GM19239 (cell line): Measurements from ENCODE around the gene ZNF805.
"Not testable (repeated sequence)": the region's sequence is repeated elsewhere in the genome, so short reads cannot be mapped to it uniquely, and the experiment has no call there.

Experiments used
- DNase-seq: peaks from one replicate; pipeline ENCODE4 v3.0.0; 2011; ENCODE audit warnings: low spot score; ENCODE audit not compliant: insufficient read length
- FAIRE-seq: peaks from 2 replicates; lab custom pipeline; 2011; peaks lifted over from hg19 to GRCh38; lab: Jason Lieb, UNC

The ZNF805 gene

GRCh38 chr19:57263244-57263741 lies 22.9 kb downstream of the ZNF805 start:
- DNase-seq (no peak), FAIRE-seq (no peak)

- FAIRE-seq (no peak), DNase-seq (no peak)
Measured at GRCh38 chr19:57267291-57267690, 26.9 kb downstream of the ZNF805 start.

GRCh38 chr19:57269515-57270250 lies 29.3 kb downstream of the ZNF805 start:
- FAIRE-seq (peak; percentile 82), DNase-seq (no peak)

- DNase-seq (no peak), FAIRE-seq (no peak)
Measured at GRCh38 chr19:57271280-57271679, 30.8 kb downstream of the ZNF805 start.

GRCh38 chr19:57273014-57273413 lies 32.6 kb downstream of the ZNF805 start:
- DNase-seq, result no peak
- peak; percentile 53 for FAIRE-seq

GRCh38 chr19:57276430-57276829 lies 36.0 kb downstream of the ZNF805 start:
- no peak for FAIRE-seq

GRCh38 chr19:57278481-57278880 lies 38.0 kb downstream of the ZNF805 start:
- not testable (repeated sequence) for FAIRE-seq

More at GRCh38 chr19:57276430-57276829, 36.0 kb downstream of the ZNF805 start:
- no peak for DNase-seq

GRCh38 chr19:57279418-57280164 lies 39.2 kb downstream of the ZNF805 start:
- FAIRE-seq, result no peak
- DNase-seq, result peak; percentile 56

More at GRCh38 chr19:57278481-57278880, 38.0 kb downstream of the ZNF805 start:
- not testable (repeated sequence) for DNase-seq

- peak; percentile 95 for FAIRE-seq
- DNase-seq, result peak; percentile 75
Measured at GRCh38 chr19:57280165-57280961, 39.9 kb downstream of the ZNF805 start, which contains the start of gene ZNF460. Gene ZNF460, plus strand, starts transcription at chr19:57280485. Its CDS starts 322 bp downstream, at chr19:57280807.

GRCh38 chr19:57280962-57281400 lies 40.5 kb downstream of the ZNF805 start:
- FAIRE-seq (peak; percentile 61), DNase-seq (no peak)

GRCh38 chr19:57282011-57282643 lies 41.7 kb downstream of the ZNF805 start:
- DNase-seq (no peak), FAIRE-seq (no peak)

GRCh38 chr19:57288373-57288772 lies 47.9 kb downstream of the ZNF805 start:
- no peak for DNase-seq
- FAIRE-seq, result no peak

GRCh38 chr19:57290970-57291369 lies 50.5 kb downstream of the ZNF805 start:
- FAIRE-seq (no peak), DNase-seq (no peak)

GRCh38 chr19:57292547-57292946 lies 52.1 kb downstream of the ZNF805 start:
- DNase-seq (no peak), FAIRE-seq (no peak)

- DNase-seq, result no peak
- no peak for FAIRE-seq
Measured at GRCh38 chr19:57293719-57294118, 53.3 kb downstream of the ZNF805 start.

- FAIRE-seq (no peak), DNase-seq (no peak)
Measured at GRCh38 chr19:57302020-57302465, 61.6 kb downstream of the ZNF805 start.

GRCh38 chr19:57302727-57303401 lies 62.4 kb downstream of the ZNF805 start:
- no peak for DNase-seq
- no peak for FAIRE-seq
